MCF 10A (cell line): Measurements from ENCODE around the gene ASPHD2. TPM values are rescaled to one million over a fixed set of nuclear protein-coding genes. Genes with fewer than 3 reads are reported as not detected.

ENCODE experiments used
- BruUV-seq: library from RNA; stranded (reverse); fragments of 400-500 nt; replicated peaks from 2 replicates; lab custom pipeline; 2021; lab: Mats Ljungman, UMichigan
- CTCF ChIA-PET: fragments of 300-600 bp; sonication (Branson Sonifier 250); formaldehyde crosslinking; extraction: SDS; loops from one replicate; lab custom pipeline; 2021; ENCODE audit warnings: antibody characterized with exemption, inconsistent platforms; lab: Yijun Ruan, JAX
- POLR2A ChIA-PET: fragments of 300-600, 350-650 bp; sonication (Branson Sonifier 250); formaldehyde crosslinking; extraction: SDS; loops from one replicate; lab custom pipeline; 2020; ENCODE audit warnings: antibody characterized with exemption, inconsistent platforms; lab: Yijun Ruan, JAX
- DNase-seq: peaks from one replicate; pipeline ENCODE4 v3.0.0-alpha.2; 2018; ENCODE audit not compliant: unreplicated experiment
- H3K27ac Mint-ChIP-seq: one replicate; pipeline ENCODE4 v1.8.0; 2022; ENCODE audit warnings: mild to moderate bottlenecking, low read depth, mixed read lengths; ENCODE audit not compliant: unreplicated experiment
- H3K27me3 Mint-ChIP-seq: one replicate; pipeline ENCODE4 v1.8.0; 2022; ENCODE audit warnings: mixed read lengths; ENCODE audit not compliant: insufficient read depth, unreplicated experiment
- H3K36me3 Mint-ChIP-seq: one replicate; pipeline ENCODE4 v1.8.0; 2022; ENCODE audit warnings: mild to moderate bottlenecking, moderate library complexity, mixed read lengths; ENCODE audit not compliant: insufficient read depth, unreplicated experiment
- H3K4me1 Mint-ChIP-seq: one replicate; pipeline ENCODE4 v1.8.0; 2022; ENCODE audit warnings: mixed read lengths; ENCODE audit not compliant: insufficient read depth, unreplicated experiment
- H3K4me3 Mint-ChIP-seq: one replicate; pipeline ENCODE4 v1.8.0; 2022; ENCODE audit warnings: mild to moderate bottlenecking, moderate library complexity, mixed read lengths; ENCODE audit not compliant: unreplicated experiment
- H3K9me3 Mint-ChIP-seq: one replicate; pipeline ENCODE4 v1.8.0; 2022; ENCODE audit warnings: mixed read lengths; ENCODE audit not compliant: unreplicated experiment
- CTCF ChIP-seq: fragments of 200-600 bp; IDR thresholded peaks from one replicate; pipeline ENCODE4 v1.8.0; 2022; ENCODE audit warnings: antibody characterized with exemption, mild to moderate bottlenecking; ENCODE audit not compliant: unreplicated experiment
- intact Hi-C: fragments of 100-400 bp; cut with micrococcal nuclease; formaldehyde crosslinking; loops from 2 replicates; pipeline ENCODE4 v1.14.1; 2022
- total RNA-seq: library from RNA; stranded (reverse); gene quantifications from 2 replicates; pipeline ENCODE4 v1.2.3, GENCODE V29; 2022

ASPHD2 gene
- total RNA-seq, 1 experiment from 2014 or later = 4.8 TPM

- no peak for DNase-seq
- no peaks in the 10 kb centered on the region for H3K27me3 Mint-ChIP-seq
- H3K4me3 Mint-ChIP-seq = peak overlapping the region; percentile 95
- ChIA-PET POLR2A (interaction anchor here (0.7 to 6.1 kb wide), 18 partner anchors 10 to 1435 kb away, joined by 3 to 62 read pairs (median 6); partner anchors contain the start of genes PITPNB, TFIP11 and TPST2), CTCF (interaction anchor here (0.5 to 2.8 kb wide), 12 partner anchors 9 to 1507 kb away, joined by 3 to 9 read pairs (median 4); no protein-coding TSS in a partner anchor)
- intact Hi-C loops = no loop called here
- no peak for TF ChIP-seq CTCF
- H3K36me3 Mint-ChIP-seq = peaks cover 25% of the 10 kb centered on the region
- H3K4me1 Mint-ChIP-seq = peaks cover 49% of the 10 kb centered on the region
- peak overlapping the region; percentile 99 for H3K27ac Mint-ChIP-seq
- BruUV-seq = TSS peak; percentile 51
- H3K9me3 Mint-ChIP-seq = no peaks in the 10 kb centered on the region
These were observed 55.3 kb downstream of the ASPHD2 start for GRCh38 chr22:26484360-26484706.

DNA sequence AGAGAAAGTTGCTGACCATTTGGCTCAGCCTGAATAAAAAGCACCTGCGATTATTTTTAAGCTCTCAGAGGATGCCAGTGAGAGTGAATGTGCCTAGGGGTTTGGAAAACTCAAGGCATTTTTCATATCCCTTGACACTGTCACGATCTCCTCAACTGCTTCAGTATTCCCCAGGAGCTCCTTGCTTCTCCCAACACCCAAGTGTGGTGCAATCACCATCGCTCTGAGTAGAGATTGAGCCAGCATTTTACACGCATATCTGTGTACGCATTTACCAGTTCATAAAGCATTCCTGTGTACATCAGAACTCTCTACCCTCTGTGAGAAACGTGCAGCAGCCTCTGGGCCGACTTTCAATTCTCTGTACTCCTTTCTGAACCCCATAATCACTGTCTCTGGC lies 56.0 kb downstream of the ASPHD2 start:
- CTCF ChIA-PET = interaction anchor here (0.6 to 2.8 kb wide), 6 partner anchors 9 to 118 kb away, joined by 3 to 9 read pairs (median 3); no protein-coding TSS in a partner anchor
- no TSS peak for BruUV-seq
- POLR2A ChIA-PET = interaction anchor here (0.7 to 6.1 kb wide), 16 partner anchors 9 to 1435 kb away, joined by 3 to 62 read pairs (median 6); partner anchors contain the start of genes PITPNB, TFIP11 and TPST2
- H3K36me3 Mint-ChIP-seq = peaks cover 30% of the 10 kb centered on the region
- intact Hi-C loops = no loop called here
- H3K27ac Mint-ChIP-seq = peak overlapping the region; percentile 99
- TF ChIP-seq CTCF = no peak
- H3K27me3 Mint-ChIP-seq = no peaks in the 10 kb centered on the region
- H3K4me3 Mint-ChIP-seq = peak overlapping the region; percentile 95
- H3K4me1 Mint-ChIP-seq = peaks cover 42% of the 10 kb centered on the region
- no peaks in the 10 kb centered on the region for H3K9me3 Mint-ChIP-seq
- DNase-seq = peak; percentile 46

DNA sequence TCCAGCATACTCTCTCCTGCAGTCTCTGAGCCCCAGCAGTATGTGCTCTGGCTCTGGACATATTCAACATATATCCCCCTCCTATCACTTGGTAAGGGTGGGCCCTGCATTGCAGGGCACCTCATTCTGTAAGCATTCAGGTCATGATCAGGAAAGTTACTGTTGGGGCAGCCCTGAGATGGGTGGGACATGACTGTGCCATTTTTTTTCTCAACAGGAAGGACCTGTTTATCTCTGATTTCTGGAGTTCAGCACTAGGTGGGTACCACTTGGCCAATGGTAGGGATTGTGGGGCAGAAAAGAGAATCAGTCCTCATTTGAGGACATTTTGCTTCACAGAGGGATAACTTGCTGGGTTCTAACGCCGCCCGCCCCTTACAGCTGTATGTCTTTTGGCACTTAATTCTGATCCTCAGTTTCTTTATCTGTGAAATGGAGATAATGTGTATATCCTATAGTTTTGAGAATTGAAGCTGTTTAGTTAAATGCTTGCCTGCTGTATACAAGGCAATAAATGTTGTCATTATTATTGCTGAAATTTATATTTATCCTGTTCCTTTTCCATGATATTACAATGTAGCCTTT lies 56.8 kb downstream of the ASPHD2 start:
- peak overlapping the region; percentile 99 for H3K27ac Mint-ChIP-seq
- peaks cover 39% of the 10 kb centered on the region for H3K36me3 Mint-ChIP-seq
- POLR2A ChIA-PET = interaction anchor here (0.5 to 6.1 kb wide), 4 partner anchors 8 to 163 kb away, joined by 4 to 62 read pairs (median 60); partner anchors contain the start of gene TFIP11
- no peak for DNase-seq
- intact Hi-C loops = no loop called here
- no TSS peak for BruUV-seq
- no peak for TF ChIP-seq CTCF
- no peaks in the 10 kb centered on the region for H3K27me3 Mint-ChIP-seq
- peak overlapping the region; percentile 95 for H3K4me3 Mint-ChIP-seq
- no peaks in the 10 kb centered on the region for H3K9me3 Mint-ChIP-seq
- CTCF ChIA-PET = interaction anchor here (0.6 to 2.8 kb wide), 3 partner anchors 16 to 1429 kb away, joined by 3 to 9 read pairs (median 3); no protein-coding TSS in a partner anchor
- H3K4me1 Mint-ChIP-seq = peaks cover 35% of the 10 kb centered on the region

DNA sequence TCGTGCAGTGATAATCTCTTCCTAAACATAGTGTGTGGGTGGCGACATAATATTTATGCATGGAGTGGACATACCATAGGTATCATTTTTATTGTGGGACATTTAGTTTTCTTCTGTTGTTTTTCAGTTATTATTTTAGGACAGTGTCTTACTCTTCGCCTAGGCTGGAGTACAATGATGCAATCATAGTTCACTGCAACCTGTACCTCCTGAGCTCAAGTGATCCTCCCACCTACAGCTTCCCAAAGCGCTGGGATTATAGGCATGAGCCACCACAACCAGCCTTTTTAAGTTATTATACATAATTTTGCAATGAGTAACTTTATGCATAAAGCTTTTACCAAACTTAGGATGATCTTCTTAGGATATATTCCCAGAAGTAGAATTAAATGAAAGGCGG lies 57.3 kb downstream of the ASPHD2 start:
- no peaks in the 10 kb centered on the region for H3K9me3 Mint-ChIP-seq
- H3K27me3 Mint-ChIP-seq = no peaks in the 10 kb centered on the region
- BruUV-seq = no TSS peak
- intact Hi-C loops = no loop called here
- H3K36me3 Mint-ChIP-seq = peaks cover 44% of the 10 kb centered on the region
- peaks cover 31% of the 10 kb centered on the region for H3K4me1 Mint-ChIP-seq
- ChIA-PET CTCF (interaction anchor here (0.6 to 2.8 kb wide), 3 partner anchors 15 to 1428 kb away, joined by 3 to 9 read pairs (median 3); no protein-coding TSS in a partner anchor), POLR2A (interaction anchor here (0.5 to 6.1 kb wide), 2 partner anchors 14 to 162 kb away, joined by 4 to 62 read pairs; no protein-coding TSS in a partner anchor)
- no peak for TF ChIP-seq CTCF
- peak overlapping the region; percentile 19 for H3K4me3 Mint-ChIP-seq
- peak overlapping the region; percentile 99 for H3K27ac Mint-ChIP-seq
- no peak for DNase-seq
